H1 (cell line): Measurements from ENCODE around the gene SS18. TPM values are rescaled to one million over a fixed set of nuclear protein-coding genes. Genes with fewer than 3 reads are reported as not detected.

ENCODE experiments used
- CTCF ChIA-PET: fragments of 300-600 bp; sonication (Branson Sonifier 250); formaldehyde crosslinking; loops from one replicate; lab custom pipeline; 2021; ENCODE audit not compliant: partially characterized antibody; lab: Charles Lee
- POLR2A ChIA-PET: fragments of 300-600 bp; sonication (Branson Sonifier 250); formaldehyde crosslinking; loops from one replicate; lab custom pipeline; 2021; ENCODE audit warnings: inconsistent platforms; ENCODE audit not compliant: partially characterized antibody; lab: Charles Lee
- DNase-seq, 2 experiments: peaks; one replicate each; pipeline versions ENCODE4 v3.0.0 to v3.0.0-alpha.2; 2010 to 2022; ENCODE audit warnings: low spot score in 2 of 2, low read depth in 1 of 2, mixed read lengths in 1 of 2
- FAIRE-seq: peaks from 2 replicates; lab custom pipeline; 2011; peaks lifted over from hg19 to GRCh38; lab: Jason Lieb, UNC
- H2AFZ ChIP-seq: 2 replicates; pipeline ENCODE4 v1.8.1; 2012; ENCODE audit warnings: low read length, inconsistent platforms
- H2AK5ac ChIP-seq: 2 replicates; pipeline ENCODE4 v1.6.1; 2013; ENCODE audit warnings: low read depth, low read length
- H2BK120ac ChIP-seq: replicated peaks from 2 replicates; pipeline ENCODE3; 2013; ENCODE audit warnings: low read depth, low read length, inconsistent platforms
- H2BK12ac ChIP-seq: 2 replicates; pipeline ENCODE4 v1.6.1; 2013; ENCODE audit warnings: low read depth, low read length
- H2BK15ac ChIP-seq: 2 replicates; pipeline ENCODE4 v1.6.1; 2013; ENCODE audit warnings: low read length
- H2BK20ac ChIP-seq: 2 replicates; pipeline ENCODE4 v1.6.1; 2013; ENCODE audit warnings: low read length
- H2BK5ac ChIP-seq: 2 replicates; pipeline ENCODE4 v1.6.1; 2013; ENCODE audit warnings: low read depth, low read length
- H3K14ac ChIP-seq: 2 replicates; pipeline ENCODE4 v1.6.1; 2013; ENCODE audit warnings: inconsistent platforms; ENCODE audit not compliant: insufficient read length
- H3K18ac ChIP-seq: 2 replicates; pipeline ENCODE4 v1.6.1; 2013; ENCODE audit warnings: low read length; ENCODE audit errors: extremely low read depth
- H3K23ac ChIP-seq: 2 replicates; pipeline ENCODE4 v1.6.1; 2013; ENCODE audit warnings: inconsistent platforms; ENCODE audit not compliant: insufficient read length
- H3K23me2 ChIP-seq: 2 replicates; pipeline ENCODE4 v1.6.1; 2013; ENCODE audit warnings: low read depth, low read length
- H3K27ac ChIP-seq: 2 replicates; pipeline ENCODE4 v1.6.1; 2011; ENCODE audit warnings: low read depth, low read length, inconsistent platforms
- H3K27me3 ChIP-seq, 4 experiments: replicated peaks in 1 of 4; 1 replicate in 1 of 4; 2 replicates in 3 of 4; pipeline versions ENCODE4 v1.6.1 to v1.8.1; 2011 to 2013; ENCODE audit warnings: low read length in 3 of 4, mild to moderate bottlenecking in 3 of 4, inconsistent platforms in 2 of 4, mixed read lengths in 2 of 4, moderate library complexity in 1 of 4; ENCODE audit not compliant: control insufficient read depth in 3 of 4, insufficient read depth in 3 of 4; ENCODE audit errors: extremely low read depth in 1 of 4
- H3K36me3 ChIP-seq, 4 experiments: 2 replicates each; pipeline versions ENCODE4 v1.6.1 to v1.8.1; 2011 to 2013; ENCODE audit warnings: mild to moderate bottlenecking in 4 of 4, low read length in 3 of 4, moderate library complexity in 2 of 4, control low read depth in 1 of 4, inconsistent platforms in 1 of 4; ENCODE audit not compliant: insufficient read depth in 4 of 4, control insufficient read depth in 2 of 4
- H3K4ac ChIP-seq: replicated peaks from 2 replicates; pipeline ENCODE3; 2013; ENCODE audit warnings: low read length, low read depth, mixed read lengths, inconsistent platforms; ENCODE audit not compliant: insufficient read length
- H3K4me1 ChIP-seq, 4 experiments: replicated peaks in 1 of 4; 1 replicate in 1 of 4; 2 replicates in 3 of 4; pipeline versions ENCODE4 v1.6.1 to v1.8.1; 2011 to 2013; ENCODE audit warnings: low read length in 3 of 4, inconsistent platforms in 2 of 4, mixed read lengths in 1 of 4; ENCODE audit not compliant: insufficient read depth in 4 of 4, control insufficient read depth in 3 of 4
- H3K4me2 ChIP-seq, 2 experiments: 2 replicates each; pipeline versions ENCODE4 v1.6.1 to v1.8.1; 2011 to 2013; ENCODE audit warnings: low read depth in 2 of 2, low read length in 2 of 2, control low read depth in 1 of 2, inconsistent platforms in 1 of 2, mild to moderate bottlenecking in 1 of 2; ENCODE audit not compliant: insufficient read depth in 1 of 2
- H3K4me3 ChIP-seq, 4 experiments: fragments of 200-600, 300-600 bp in 1 of 4; sonication (generic), shearing (Covaris generic), sonication (Bioruptor Twin) in 1 of 4; 2 replicates each; pipeline versions ENCODE4 v1.5.1 to v1.8.1; 2011 to 2016; ENCODE audit warnings: low read length in 4 of 4, low read depth in 3 of 4, control low read depth in 2 of 4, inconsistent platforms in 2 of 4, mild to moderate bottlenecking in 2 of 4, mixed read lengths in 1 of 4, moderate library complexity in 1 of 4; ENCODE audit not compliant: insufficient read depth in 2 of 4; ENCODE audit errors: extremely low read depth in 1 of 4
- H3K56ac ChIP-seq: replicated peaks from 2 replicates; pipeline ENCODE3; 2013; ENCODE audit warnings: low read depth, mild to moderate bottlenecking, mixed read lengths, low read length, inconsistent platforms; ENCODE audit not compliant: insufficient read length
- H3K79me1 ChIP-seq: 2 replicates; pipeline ENCODE4 v1.6.1; 2013; ENCODE audit warnings: low read depth, low read length, control low read depth
- H3K79me2 ChIP-seq, 2 experiments: 2 replicates each; pipeline versions ENCODE4 v1.6.1 to v1.8.1; 2012 to 2013; ENCODE audit warnings: low read length in 2 of 2, mild to moderate bottlenecking in 2 of 2, inconsistent platforms in 1 of 2; ENCODE audit not compliant: insufficient read depth in 2 of 2, control insufficient read depth in 1 of 2
- H3K9ac ChIP-seq, 4 experiments: replicated peaks in 1 of 4; 1 replicate in 1 of 4; 2 replicates in 3 of 4; pipeline versions ENCODE4 v1.6.1 to v1.8.1; 2011 to 2013; ENCODE audit warnings: low read depth in 3 of 4, low read length in 3 of 4, control low read depth in 2 of 4, mild to moderate bottlenecking in 2 of 4, moderate library complexity in 2 of 4, inconsistent platforms in 1 of 4; ENCODE audit errors: extremely low read depth in 1 of 4
- H3K9me3 ChIP-seq, 2 experiments: 2 replicates each; pipeline versions ENCODE4 v1.6.1 to v1.8.1; 2012 to 2013; ENCODE audit warnings: mild to moderate bottlenecking in 2 of 2, moderate library complexity in 2 of 2, control low read depth in 1 of 2, inconsistent platforms in 1 of 2, low read depth in 1 of 2, low read length in 1 of 2, mixed read lengths in 1 of 2; ENCODE audit not compliant: insufficient read depth in 2 of 2
- H4K20me1 ChIP-seq, 2 experiments: replicated peaks in 1 of 2; 2 replicates each; pipeline versions ENCODE3 to v1.8.1; 2011 to 2013; ENCODE audit warnings: inconsistent platforms in 2 of 2, low read length in 2 of 2, mild to moderate bottlenecking in 1 of 2; ENCODE audit not compliant: insufficient read depth in 2 of 2, control insufficient read depth in 1 of 2
- H4K5ac ChIP-seq: 2 replicates; pipeline ENCODE4 v1.6.1; 2013; ENCODE audit warnings: low read length, low read depth, mixed read lengths, inconsistent platforms; ENCODE audit not compliant: insufficient read length
- H4K8ac ChIP-seq: 2 replicates; pipeline ENCODE4 v1.8.0; 2013; ENCODE audit warnings: mild to moderate bottlenecking, moderate library complexity, low read length, inconsistent platforms; ENCODE audit not compliant: insufficient read depth; ENCODE audit errors: extremely low read depth
- H4K91ac ChIP-seq: replicated peaks from 2 replicates; pipeline ENCODE3; 2013; ENCODE audit warnings: low read length, mixed read lengths, inconsistent platforms; ENCODE audit not compliant: insufficient read length
- BACH1 ChIP-seq: IDR thresholded peaks from 2 replicates; pipeline ENCODE4 v1.6.1; 2012; ENCODE audit warnings: low read length, improper control_type of control experiment
- WGBS, 2 experiments: shearing (Covaris generic) in 1 of 2; methylation state at CpG; one replicate each; pipeline versions ENCODE4 v1.1.6 to v1.1.7; 2013 to 2015; ENCODE audit warnings: low lambda C conversion rate in 2 of 2, mixed read lengths in 2 of 2, inconsistent platforms in 1 of 2, low coverage in 1 of 2, missing lambda C conversion rate in 1 of 2; ENCODE audit not compliant: insufficient replicate concordance in 2 of 2, insufficient coverage in 1 of 2, insufficient read length in 1 of 2; ENCODE audit errors: extremely low coverage in 1 of 2, missing lambda C conversion rate in 1 of 2; 5-methylcytosine and 5-hydroxymethylcytosine counted together
- polyA plus RNA-seq, 7 experiments: library from polyadenylated mRNA; depleted of rRNA in 3 of 7; stranded (reverse) in 5 of 7; unstranded in 2 of 7; fragments of >200 nt in 5 of 7; fragments of 200-250 nt in 2 of 7; gene quantifications; 1 replicate in 5 of 7; 2 replicates in 1 of 7; 4 replicates in 1 of 7; pipeline versions ENCODE4 v1.2.1 to v1.2.3, GENCODE V29; 2011 to 2013; ENCODE audit warnings: missing spikeins in 2 of 7, mixed read lengths in 2 of 7
- total RNA-seq: library from RNA; stranded (reverse); fragmentation: NEBNext Ultra II Directional; extraction: Animal tissue kit (Norgen Biotek cat#: 25700); gene quantifications from 2 replicates; pipeline ENCODE4 v1.2.1, GENCODE V29; 2021

SS18 gene
- total and polyA plus RNA-seq, 2 of the 8 experiments (the other 6 are each of a cell fraction or from before 2014, with no cell fraction given) = 83.5 to 106 TPM

DNA sequence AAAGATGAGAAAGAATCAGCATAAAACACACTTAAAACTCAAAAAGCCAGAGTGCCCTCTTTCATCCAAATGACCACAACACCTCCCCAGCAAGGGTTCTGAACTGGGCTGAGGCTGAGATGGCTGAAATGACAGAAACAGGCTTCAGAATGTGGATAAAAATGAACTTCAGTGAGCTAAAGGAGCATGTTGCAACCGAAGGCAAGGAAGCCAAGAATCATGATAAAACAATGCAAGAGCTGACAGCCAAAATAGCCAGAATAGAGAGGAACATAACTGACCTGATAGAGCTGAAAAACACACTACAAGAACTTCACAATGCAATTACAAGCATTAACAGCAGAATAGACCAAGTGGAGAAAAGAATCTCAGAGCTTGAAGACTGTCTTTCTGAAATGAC lies 31.1 kb upstream of the SS18 start:
- Histone ChIP-seq H3K9ac (no peak overlapping the region), H3K18ac (no peak overlapping the region), H2AK5ac (no peak overlapping the region), H2AFZ (no peak overlapping the region), H3K4me1 (no peaks in the 10 kb centered on the region), H2BK20ac (no peak overlapping the region), H4K91ac (no peak overlapping the region), H4K5ac (no peak overlapping the region), H3K27ac (no peak overlapping the region), H3K27me3 (no peaks in the 10 kb centered on the region), H3K9me3 (peaks cover 0 to 7% of the 10 kb centered on the region in 2 experiments; a peak in 2 of 4 replicates), H3K79me2 (no peaks in the 10 kb centered on the region), H3K14ac (no peak overlapping the region), H2BK5ac (no peak overlapping the region), H3K36me3 (no peaks in the 10 kb centered on the region), H2BK12ac (no peak overlapping the region), H3K56ac (no peak overlapping the region), H3K4ac (no peak overlapping the region), H3K4me2 (no peak overlapping the region), H2BK15ac (no peak overlapping the region), H3K23ac (no peak overlapping the region), H4K20me1 (no peaks in the 10 kb centered on the region), H3K23me2 (no peaks in the 10 kb centered on the region), H3K79me1 (no peaks in the 10 kb centered on the region), H4K8ac (no peak overlapping the region), H3K4me3 (no peak overlapping the region), H2BK120ac (no peak overlapping the region)
- no peak for DNase-seq
- TF ChIP-seq BACH1 = no peak
- 83% methylated on average over 1 of the region's 1 CpG; no CpG with 5 or more reads in 1 of the 2 experiments for WGBS, 2 experiments
- ChIA-PET POLR2A (no interaction called here), CTCF (no interaction called here)
- FAIRE-seq = no peak
